Heart right ventricle (tissue), 16 donors: Measurements from ENCODE around the gene CBARP. TPM values are rescaled to one million over a fixed set of nuclear protein-coding genes. Genes with fewer than 3 reads are reported as not detected.

ENCODE experiments used
- ATAC-seq, 8 donors: fragments of 200-7000 bp; cut with Tn5 transposase; one replicate each; pipeline ENCODE4 v1.9.1; 2020; ENCODE audit warnings: mild to moderate bottlenecking in 8 of 8, moderate library complexity in 8 of 8, moderate number of reproducible peaks in 1 of 8
- DNase-seq, 2 donors: peaks; one replicate each; pipeline ENCODE4 v3.0.0-alpha.2; 2020
- H3K27ac ChIP-seq, 10 donors: fragments of 200-600 bp; sonication (generic) in 2 of 10; one replicate each; pipeline versions ENCODE4 v1.5.0 to v1.8.0; 2020 to 2022; ENCODE audit warnings: mild to moderate bottlenecking in 3 of 10
- H3K27me3 ChIP-seq, 7 donors: fragments of 200-600 bp; one replicate each; pipeline ENCODE4 v1.8.0; 2021 to 2022; ENCODE audit warnings: mild to moderate bottlenecking in 2 of 7
- H3K36me3 ChIP-seq, 9 donors: fragments of 200-600 bp; sonication (generic) in 1 of 9; one replicate each; pipeline versions ENCODE4 v1.5.0 to v1.8.0; 2020 to 2022; ENCODE audit warnings: mild to moderate bottlenecking in 2 of 9
- H3K4me1 ChIP-seq, 9 donors: fragments of 200-600 bp; sonication (generic) in 1 of 9; one replicate each; pipeline versions ENCODE4 v1.5.0 to v1.8.0; 2020 to 2022; ENCODE audit warnings: mild to moderate bottlenecking in 4 of 9
- H3K4me3 ChIP-seq, 10 donors: fragments of 200-600 bp; sonication (generic) in 2 of 10; one replicate each; pipeline versions ENCODE4 v1.5.0 to v1.8.0; 2020 to 2022; ENCODE audit warnings: mild to moderate bottlenecking in 7 of 10, moderate library complexity in 2 of 10
- H3K9me3 ChIP-seq, 11 donors: fragments of 200-600 bp in 10 of 11; sonication (generic) in 2 of 11; one replicate each; pipeline versions ENCODE4 v1.5.0 to v1.8.0; 2013 to 2022; ENCODE audit warnings: mild to moderate bottlenecking in 2 of 11, control low read depth in 1 of 11, moderate library complexity in 1 of 11
- WGBS, 2 donors: extraction: QIAGEN DNeasy Blood & Tissue Kit; methylation state at CpG; one replicate each; pipeline ENCODE4 v1.1.7; 2013; ENCODE audit warnings: inconsistent platforms in 1 of 2; 5-methylcytosine and 5-hydroxymethylcytosine counted together
- intact Hi-C, 10 donors: fragments of 100-400 bp; cut with DNase I; formaldehyde crosslinking; loops; one replicate each; pipeline versions ENCODE4 v1.11.1 to v1.14.2; 2022
- polyA plus RNA-seq, 2 donors: library from polyadenylated mRNA; stranded (reverse); fragments of 200-250 nt; gene quantifications; one replicate each; pipeline ENCODE4 v1.2.3, GENCODE V29; 2013
- total RNA-seq, 10 donors: library from RNA; stranded (reverse); fragmentation: NEBNext Ultra II Directional in 3 of 10; extraction: Animal tissue kit (Norgen Biotek cat#: 25700) in 3 of 10; gene quantifications; one replicate each; pipeline versions ENCODE4 v1.2.1 to v1.2.4, GENCODE V29; 2021 to 2023
- TF ChIP-seq, protein P1 (sequence below), 9 donors: fragments of 200-600 bp; sonication (generic) in 2 of 9; IDR thresholded peaks; one replicate each; pipeline versions ENCODE4 v1.5.0 to v1.8.0; 2021 to 2022; ENCODE audit warnings: antibody characterized with exemption in 9 of 9, mild to moderate bottlenecking in 5 of 9, moderate library complexity in 1 of 9
- donor health status: Arrhythmogenic right ventricular cardiomyopathy.
- donor health status: ischemic (EF 13 %, LVEDD 7.1; RV severe dilation, severe dysfunction).
- donor health status: healthy with polysubstance abuse.
- donor health status: DM: no; HTN: yes; CAD: no.
- donor health status: DM: no; HTN: no; CAD: no.
- donor health status: ischemic (EF 25% LVEDD 6.9; RV normal size, moderate dysfunction).
- donor health status: ischemic (EF 25% LVEDD 5.7; RV mildly dilated, moderate dysfunction).
- donor health status: healthy.
- donor health status: DM: yes; HTN: yes; CAD: no.
- donor health status: Ischemic cardiomyopathy.
- donor health status: ischemic (EF 35%, LVEDD 5.7; RV mildly dilated, moderate dysfunction).
- donor health status: nonischemic (EF 11% LVEDD 7.7; RV severe dilation, severe dysfunction).
- donor health status: DM: yes; HTN: yes; CAD: no.
- donor health status: PGD.
- donor health status: ischemic (EF 29% LVEDD 5.4; RV normal size, mild dysfunction).
- donor health status: nonischemic (EF 23%, LVEDD 6.1; RV moderate dilation, normal function).

CBARP gene
- total and polyA plus RNA-seq, 12 donors, result 0.73 to 2.2 (median 1.3) TPM

DNA sequence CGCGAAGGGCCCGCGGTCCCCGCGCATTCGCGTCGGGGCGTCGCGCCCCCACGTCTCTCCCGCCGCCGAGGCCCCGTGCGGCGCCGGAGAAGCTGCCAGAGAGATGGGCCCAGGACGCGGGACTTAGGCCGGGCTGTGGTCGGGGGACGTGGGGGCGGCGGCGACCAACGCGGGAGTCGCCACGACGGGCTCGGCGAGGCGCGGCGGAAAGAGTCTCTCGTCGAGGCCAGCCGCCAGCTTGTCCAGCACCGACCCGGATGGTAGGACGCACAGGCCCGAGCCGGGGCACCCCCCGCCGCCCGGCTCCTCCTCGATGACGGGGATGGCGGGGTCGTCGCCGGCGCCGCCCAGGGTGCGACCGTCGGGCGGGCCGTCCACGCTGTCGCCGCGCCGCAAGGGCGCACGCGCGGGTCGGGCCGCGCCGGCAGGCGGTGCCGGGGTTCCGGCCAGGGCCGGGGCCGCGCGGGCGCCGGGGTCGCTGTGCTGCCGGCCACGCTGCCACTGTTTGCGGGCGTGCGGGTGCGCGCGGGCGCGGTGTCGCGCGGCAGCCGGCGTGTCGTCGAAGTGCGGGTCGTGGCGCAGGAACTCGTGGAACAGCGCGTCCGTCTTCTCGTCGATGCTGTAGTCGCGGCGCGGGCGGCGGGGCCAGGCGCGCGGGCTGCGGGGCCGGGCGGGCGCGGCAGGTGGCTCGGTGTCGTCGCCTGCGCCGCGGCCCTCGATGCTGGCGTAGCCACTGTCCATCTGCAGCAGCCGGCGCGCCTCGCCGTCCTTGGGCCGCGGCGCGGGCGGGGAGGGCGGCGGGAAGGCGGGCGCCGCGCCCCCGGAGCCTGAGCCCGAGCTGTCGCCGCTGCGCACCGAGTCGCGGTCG lies 8.5 kb downstream of the CBARP start:
- Histone ChIP-seq H3K4me1 (peaks cover 7 to 22% (median 14%) of the 10 kb centered on the region in 9 donors), H3K9me3 (no peaks in the 10 kb centered on the region), H3K36me3 (peaks cover 0 to 41% (median 21%) of the 10 kb centered on the region in 9 donors), H3K27ac (no peak overlapping the region), H3K27me3 (no peaks in the 10 kb centered on the region), H3K4me3 (no peak overlapping the region)
- ATAC-seq, result no peak
- TF ChIP-seq, protein P1, sequence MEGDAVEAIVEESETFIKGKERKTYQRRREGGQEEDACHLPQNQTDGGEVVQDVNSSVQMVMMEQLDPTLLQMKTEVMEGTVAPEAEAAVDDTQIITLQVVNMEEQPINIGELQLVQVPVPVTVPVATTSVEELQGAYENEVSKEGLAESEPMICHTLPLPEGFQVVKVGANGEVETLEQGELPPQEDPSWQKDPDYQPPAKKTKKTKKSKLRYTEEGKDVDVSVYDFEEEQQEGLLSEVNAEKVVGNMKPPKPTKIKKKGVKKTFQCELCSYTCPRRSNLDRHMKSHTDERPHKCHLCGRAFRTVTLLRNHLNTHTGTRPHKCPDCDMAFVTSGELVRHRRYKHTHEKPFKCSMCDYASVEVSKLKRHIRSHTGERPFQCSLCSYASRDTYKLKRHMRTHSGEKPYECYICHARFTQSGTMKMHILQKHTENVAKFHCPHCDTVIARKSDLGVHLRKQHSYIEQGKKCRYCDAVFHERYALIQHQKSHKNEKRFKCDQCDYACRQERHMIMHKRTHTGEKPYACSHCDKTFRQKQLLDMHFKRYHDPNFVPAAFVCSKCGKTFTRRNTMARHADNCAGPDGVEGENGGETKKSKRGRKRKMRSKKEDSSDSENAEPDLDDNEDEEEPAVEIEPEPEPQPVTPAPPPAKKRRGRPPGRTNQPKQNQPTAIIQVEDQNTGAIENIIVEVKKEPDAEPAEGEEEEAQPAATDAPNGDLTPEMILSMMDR (IDR thresholded peaks at IDR 0.05), result no peak
- DNase-seq, result no peak
- intact Hi-C loops, result no loop called here
- 96% methylated on average over 96 to 158 of the region's 158 CpGs for WGBS, 2 donors

DNA sequence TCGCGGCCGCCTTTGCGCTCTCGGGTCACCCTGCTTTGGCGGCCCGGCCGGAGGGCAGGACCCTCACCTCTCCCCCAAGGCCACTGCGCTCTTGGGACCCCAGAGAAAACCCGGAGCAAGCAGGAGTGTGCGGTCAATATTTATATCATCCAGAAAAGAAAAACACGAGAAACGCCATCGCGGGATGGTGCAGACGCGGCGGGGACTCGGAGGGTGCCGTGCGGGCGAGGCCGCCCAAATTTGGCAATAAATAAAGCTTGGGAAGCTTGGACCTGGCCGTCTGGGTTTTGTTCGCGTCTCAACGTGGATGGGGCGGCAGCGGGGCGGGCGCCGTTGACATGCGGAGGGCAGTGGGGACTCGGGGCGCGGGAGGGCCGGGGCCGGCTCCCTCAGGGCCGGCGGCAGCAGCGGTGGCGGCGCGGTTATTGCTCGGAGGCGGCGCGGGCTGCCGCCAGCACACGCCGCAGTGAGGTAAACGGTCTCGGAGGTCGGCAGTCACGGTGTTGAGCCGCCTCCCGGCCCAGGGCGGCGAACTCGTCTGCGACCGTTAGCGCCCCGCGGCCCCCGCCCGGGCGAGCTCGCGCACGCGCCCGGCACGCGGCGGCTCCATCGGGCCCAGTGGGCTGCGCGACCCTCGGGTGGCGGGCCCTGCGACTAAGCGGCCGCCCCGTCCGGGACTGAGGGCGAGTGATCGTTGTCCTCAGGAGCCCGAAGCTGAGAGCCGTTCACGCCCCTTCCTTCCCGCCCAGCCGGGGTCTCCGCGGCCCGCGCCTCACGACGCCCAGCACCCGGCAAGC lies 9.4 kb downstream of the CBARP start:
- no peaks in the 10 kb centered on the region for H3K9me3 ChIP-seq
- DNase-seq (no peak), ATAC-seq (no peak)
- no peaks in the 10 kb centered on the region for H3K27me3 ChIP-seq
- no peak overlapping the region for H3K4me3 ChIP-seq
- intact Hi-C loops, result no loop called here
- TF ChIP-seq, protein P1 (IDR thresholded peaks at IDR 0.05), result no peak
- H3K36me3 ChIP-seq, result peaks cover 0 to 50% (median 26%) of the 10 kb centered on the region in 9 donors
- H3K27ac ChIP-seq, result no peak overlapping the region
- 97% methylated on average over 68 to 100 of the region's 100 CpGs for WGBS, 2 donors
- peaks cover 7 to 19% (median 13%) of the 10 kb centered on the region in 9 donors for H3K4me1 ChIP-seq

DNA sequence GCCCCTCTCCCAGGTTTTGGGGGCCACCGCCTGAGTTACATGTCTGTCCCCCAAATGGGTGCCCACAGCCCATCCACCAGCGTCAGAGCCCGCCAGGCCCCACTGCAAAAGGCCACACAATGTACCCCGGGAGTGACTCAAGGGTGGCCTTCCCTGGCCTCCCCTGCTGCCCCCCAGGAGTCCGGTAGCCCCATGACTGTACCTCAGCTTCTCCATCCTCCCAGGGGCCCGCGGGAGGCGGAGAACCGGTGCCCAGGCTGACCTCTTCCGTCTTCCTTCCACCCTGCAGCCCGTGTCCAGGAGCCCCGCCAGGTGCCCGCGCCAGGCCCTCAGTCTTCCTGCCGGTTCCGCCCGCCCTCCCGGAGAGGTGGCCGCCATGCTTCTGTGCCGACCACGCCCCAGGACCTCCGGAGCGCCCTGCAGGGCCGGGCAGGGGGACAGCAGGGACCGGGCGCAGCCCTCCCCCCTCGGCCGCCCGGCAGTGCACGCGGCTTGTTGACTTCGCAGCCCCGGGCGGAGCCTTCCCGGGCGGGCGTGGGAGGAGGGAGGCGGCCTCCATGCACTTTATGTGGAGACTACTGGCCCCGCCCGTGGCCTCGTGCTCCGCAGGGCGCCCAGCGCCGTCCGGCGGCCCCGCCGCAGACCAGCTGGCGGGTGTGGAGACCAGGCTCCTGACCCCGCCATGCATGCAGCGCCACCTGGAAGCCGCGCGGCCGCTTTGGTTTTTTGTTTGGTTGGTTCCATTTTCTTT lies 10.3 kb downstream of the CBARP start:
- Histone ChIP-seq H3K4me3 (no peak overlapping the region), H3K36me3 (peaks cover 0 to 59% (median 30%) of the 10 kb centered on the region in 9 donors), H3K4me1 (peaks cover 0 to 19% (median 6%) of the 10 kb centered on the region in 9 donors), H3K27ac (no peak overlapping the region), H3K9me3 (no peaks in the 10 kb centered on the region), H3K27me3 (no peaks in the 10 kb centered on the region)
- intact Hi-C loops, result no loop called here
- WGBS, 2 donors, result 92 to 94% methylated on average over 56 of the region's 56 CpGs
- ATAC-seq (no peak), DNase-seq (no peak)
- TF ChIP-seq, protein P1 (IDR thresholded peaks at IDR 0.05), result no peak
